Embryonic facial prominence (tissue), 1 donor: ENCODE results near the gene FOXD4L4.
"Not testable (repeated sequence)": the region's sequence is repeated elsewhere in the genome, so short reads cannot be mapped to it uniquely, and the experiment has no call there.

Experiments
- DNase-seq: peaks from one replicate; pipeline ENCODE4 v3.0.0-alpha.2; 2016; ENCODE audit errors: extremely low spot score

Gene FOXD4L4

GRCh38 chr9:65737096-65737564 lies at the start of gene FOXD4L4:
Gene FOXD4L4, plus strand, starts transcription at chr9:65737146. Its CDS starts 0 bp downstream, at chr9:65737146.
- not testable (repeated sequence) for DNase-seq

GRCh38 chr9:65703550-65703949 lies 33.4 kb upstream of the FOXD4L4 start:
- not testable (repeated sequence) for DNase-seq

DNA sequence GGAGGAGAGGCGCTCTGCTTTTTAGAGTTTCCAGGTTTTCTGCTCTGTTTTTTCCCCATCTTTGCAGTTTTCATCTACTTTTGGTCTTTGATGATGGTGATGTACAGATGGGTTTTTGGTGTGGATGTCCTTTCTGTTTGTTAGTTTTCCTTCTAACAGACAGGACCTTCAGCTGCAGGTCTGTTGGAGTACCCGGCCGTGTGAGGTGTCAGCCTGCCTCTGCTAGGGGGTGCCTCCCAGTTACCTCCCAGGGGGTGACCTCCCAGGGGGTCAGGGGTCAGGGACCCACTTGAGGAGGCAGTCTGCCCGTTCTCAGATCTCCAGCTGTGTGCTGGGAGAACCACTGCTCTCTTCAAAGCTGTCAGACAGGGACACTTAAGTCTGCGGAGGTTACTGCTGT lies 22.5 kb upstream of the FOXD4L4 start:
- not testable (repeated sequence) for DNase-seq

GRCh38 chr9:65738133-65738532 lies 1.2 kb downstream of the FOXD4L4 start:
- not testable (repeated sequence) for DNase-seq
